ENCODE results near the gene SLC16A12.
"Not testable (repeated sequence)": the region's sequence is repeated elsewhere in the genome, so short reads cannot be mapped to it uniquely, and the experiment has no call there.

The SLC16A12 gene

GRCh38 chr10:89468191-89468965 lies 67.0 kb downstream of the SLC16A12 start:
- DNase-seq = no peak

GRCh38 chr10:89466599-89467035 lies 68.8 kb downstream of the SLC16A12 start:
- no peak for DNase-seq

- DNase-seq = no peak
Observed at GRCh38 chr10:89465196-89465595, 70.2 kb downstream of the SLC16A12 start.

- no peak for DNase-seq
Observed at GRCh38 chr10:89463846-89464537, 71.4 kb downstream of the SLC16A12 start.

GRCh38 chr10:89458784-89459183 lies 76.6 kb downstream of the SLC16A12 start:
- DNase-seq = no peak

- no peak for DNase-seq
Observed at GRCh38 chr10:89458291-89458690, 77.1 kb downstream of the SLC16A12 start.

GRCh38 chr10:89454561-89455347 lies 80.6 kb downstream of the SLC16A12 start:
- no peak for DNase-seq

GRCh38 chr10:89452193-89452592 lies 83.2 kb downstream of the SLC16A12 start:
- no peak for DNase-seq

- no peak for DNase-seq
Observed at GRCh38 chr10:89450901-89451300, 84.5 kb downstream of the SLC16A12 start.

- not testable (repeated sequence) for DNase-seq
Observed at GRCh38 chr10:89444819-89445218, 90.6 kb downstream of the SLC16A12 start.

- DNase-seq = no peak
Observed at GRCh38 chr10:89442289-89442688, 93.1 kb downstream of the SLC16A12 start.

- DNase-seq = no peak
Observed at GRCh38 chr10:89440226-89441009, 95.0 kb downstream of the SLC16A12 start.

GRCh38 chr10:89438525-89438924 lies 96.9 kb downstream of the SLC16A12 start:
- no peak for DNase-seq

- DNase-seq = no peak
Observed at GRCh38 chr10:89431977-89432376, 103.4 kb downstream of the SLC16A12 start.

- no peak for DNase-seq
Observed at GRCh38 chr10:89428877-89429276, 106.5 kb downstream of the SLC16A12 start.

- no peak for DNase-seq
Observed at GRCh38 chr10:89427629-89428028, 107.8 kb downstream of the SLC16A12 start.

GRCh38 chr10:89426230-89426868 lies 109.0 kb downstream of the SLC16A12 start:
- peak in 1 of 2 experiments; percentile 5 for DNase-seq

GRCh38 chr10:89425000-89425399 lies 110.4 kb downstream of the SLC16A12 start:
- DNase-seq = no peak

GRCh38 chr10:89421018-89421476 lies 114.3 kb downstream of the SLC16A12 start:
- no peak for DNase-seq

- DNase-seq = no peak
Observed at GRCh38 chr10:89419548-89419947, 115.8 kb downstream of the SLC16A12 start.

GRCh38 chr10:89416465-89416864 lies 118.9 kb downstream of the SLC16A12 start:
- no peak for DNase-seq
